ENCODE results near the gene ANKRD49. TPM values are rescaled to one million over a fixed set of nuclear protein-coding genes. Genes with fewer than 3 reads are reported as not detected.

The ANKRD49 gene
- total RNA-seq, 2 experiments from 2014 or later = 16.3 to 19.1 TPM

DNA sequence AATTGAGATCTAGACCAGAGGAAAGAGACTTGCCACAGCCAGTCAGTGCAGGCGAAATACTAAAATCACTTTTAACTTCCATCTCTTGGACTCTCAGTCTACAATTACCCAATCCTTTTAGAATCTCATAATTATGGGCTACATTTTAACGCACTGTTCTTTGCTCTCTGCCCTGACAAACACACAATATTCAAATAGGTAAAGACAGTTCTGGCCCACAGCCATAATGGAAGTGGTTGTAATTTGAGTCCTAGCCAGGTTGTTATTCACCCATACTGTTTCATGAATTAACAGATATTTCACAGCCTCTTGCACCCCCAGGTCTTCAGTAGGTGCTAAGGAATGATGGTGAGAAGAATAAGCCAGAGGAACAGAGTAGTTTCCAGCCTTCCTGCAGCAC lies 19.3 kb downstream of the ANKRD49 start:
- CTCF ChIA-PET = interaction anchor here (0.6 to 1.9 kb wide), 3 partner anchors 12 to 90 kb away, joined by 3 to 10 read pairs (median 4); no protein-coding TSS in a partner anchor
- Mint-ChIP-seq H3K4me1 (ENCODE audit: low read depth) (peaks cover 7% of the 10 kb centered on the region), H3K36me3 (ENCODE audit: low read depth) (no peaks in the 10 kb centered on the region), H3K4me3 (no peak overlapping the region), H3K9me3 (no peaks in the 10 kb centered on the region), H3K27me3 (ENCODE audit: low read depth) (peaks cover 18% of the 10 kb centered on the region), H3K27ac (no peak overlapping the region)
- intact Hi-C loops (cut with micrococcal nuclease) = no loop called here
- DNase-seq = no peak

GRCh38 chr11:94515398-94515797 lies 21.6 kb downstream of the ANKRD49 start:
- Mint-ChIP-seq H3K4me3 (no peak overlapping the region), H3K4me1 (ENCODE audit: low read depth) (peaks cover 7% of the 10 kb centered on the region), H3K27me3 (ENCODE audit: low read depth) (peaks cover 15% of the 10 kb centered on the region), H3K27ac (no peak overlapping the region), H3K36me3 (ENCODE audit: low read depth) (no peaks in the 10 kb centered on the region), H3K9me3 (no peaks in the 10 kb centered on the region)
- intact Hi-C loops (cut with micrococcal nuclease) = loop anchor here (5.0 kb wide), 2 partner anchors 247 to 362 kb away; no protein-coding TSS in a partner anchor
- CTCF ChIA-PET = interaction anchor here (1.1 kb wide), 1 partner anchor 10 kb away, joined by 3 read pairs; no protein-coding TSS in a partner anchor
- DNase-seq = no peak

DNA sequence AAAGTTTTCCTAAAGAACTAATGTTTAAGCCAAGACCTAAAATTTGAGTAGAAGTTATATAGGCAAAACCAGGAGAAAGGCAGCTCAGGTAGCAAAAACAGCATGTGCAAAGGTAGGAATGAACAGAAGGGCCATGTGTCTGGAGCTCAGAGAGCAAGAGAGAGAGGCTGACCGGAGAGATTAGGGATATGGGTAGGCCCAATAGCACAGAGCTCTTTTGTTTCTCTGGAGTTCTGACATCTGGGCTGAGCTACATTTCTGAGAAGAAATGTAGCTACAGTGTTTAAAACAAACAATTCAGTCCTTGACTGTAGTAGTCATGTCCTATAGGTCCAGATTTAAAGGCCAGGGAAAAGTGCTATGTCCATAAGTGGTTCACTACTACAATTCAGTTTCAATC lies 22.9 kb downstream of the ANKRD49 start:
- Mint-ChIP-seq H3K9me3 (no peaks in the 10 kb centered on the region), H3K27ac (no peak overlapping the region), H3K27me3 (ENCODE audit: low read depth) (peaks cover 11% of the 10 kb centered on the region), H3K36me3 (ENCODE audit: low read depth) (no peaks in the 10 kb centered on the region), H3K4me3 (no peak overlapping the region), H3K4me1 (ENCODE audit: low read depth) (peaks cover 7% of the 10 kb centered on the region)
- DNase-seq = no peak
- intact Hi-C loops (cut with micrococcal nuclease) = loop anchor here (5.0 kb wide), 2 partner anchors 246 to 361 kb away; no protein-coding TSS in a partner anchor
- CTCF ChIA-PET = interaction anchor here (0.5 to 2.3 kb wide), 7 partner anchors 9 to 360 kb away, joined by 3 to 11 read pairs (median 4); no protein-coding TSS in a partner anchor

- CTCF ChIA-PET = interaction anchor here (0.6 to 1.4 kb wide), 5 partner anchors 17 to 401 kb away, joined by 3 to 6 read pairs (median 5); no protein-coding TSS in a partner anchor
- intact Hi-C loops (cut with micrococcal nuclease) = loop anchor here (2.0 to 5.0 kb wide), 3 partner anchors 223 to 359 kb away; no protein-coding TSS in a partner anchor
- H3K27ac Mint-ChIP-seq = no peak overlapping the region
These were observed 24.5 kb downstream of the ANKRD49 start for GRCh38 chr11:94518300-94518699.

DNA sequence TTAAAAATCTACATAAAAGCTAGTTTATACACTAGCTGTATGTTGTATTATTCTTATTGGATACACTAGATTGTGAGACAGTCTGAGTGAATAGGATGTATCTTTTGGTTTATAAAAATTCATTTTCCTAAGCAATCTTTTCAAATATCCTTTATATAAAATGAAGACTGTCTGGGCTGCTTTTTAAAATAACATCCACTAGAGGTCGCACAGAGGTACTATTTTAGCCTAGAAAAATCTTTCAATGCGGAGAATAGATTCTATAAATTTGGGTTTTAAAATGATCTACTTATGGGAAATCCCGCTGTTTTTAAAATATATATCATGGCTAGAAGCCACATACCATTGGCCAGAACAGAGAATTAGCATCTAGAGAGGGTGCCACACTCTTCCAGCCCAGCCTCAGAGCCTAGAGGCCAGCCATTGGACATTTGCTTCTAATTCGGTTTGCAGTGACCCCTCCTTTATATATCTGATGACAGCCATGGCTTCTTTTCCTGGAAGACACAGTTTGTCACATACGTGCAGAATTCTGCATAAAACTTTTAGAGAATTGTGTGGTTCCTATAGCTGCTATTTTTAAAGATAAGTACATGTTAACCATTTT lies 25.8 kb downstream of the ANKRD49 start:
- H3K4me3 Mint-ChIP-seq = no peak overlapping the region
- intact Hi-C loops (cut with micrococcal nuclease) = loop anchor here (1.0 to 5.0 kb wide), 7 partner anchors 24 to 378 kb away; partner anchors contain the start of gene FUT4

More at GRCh38 chr11:94518300-94518699, 24.5 kb downstream of the ANKRD49 start:
- Mint-ChIP-seq H3K4me3 (no peak overlapping the region), H3K9me3 (no peaks in the 10 kb centered on the region), H3K36me3 (ENCODE audit: low read depth) (no peaks in the 10 kb centered on the region), H3K4me1 (ENCODE audit: low read depth) (no peaks in the 10 kb centered on the region), H3K27me3 (ENCODE audit: low read depth) (peaks cover 4% of the 10 kb centered on the region)
- no peak for DNase-seq

DNA sequence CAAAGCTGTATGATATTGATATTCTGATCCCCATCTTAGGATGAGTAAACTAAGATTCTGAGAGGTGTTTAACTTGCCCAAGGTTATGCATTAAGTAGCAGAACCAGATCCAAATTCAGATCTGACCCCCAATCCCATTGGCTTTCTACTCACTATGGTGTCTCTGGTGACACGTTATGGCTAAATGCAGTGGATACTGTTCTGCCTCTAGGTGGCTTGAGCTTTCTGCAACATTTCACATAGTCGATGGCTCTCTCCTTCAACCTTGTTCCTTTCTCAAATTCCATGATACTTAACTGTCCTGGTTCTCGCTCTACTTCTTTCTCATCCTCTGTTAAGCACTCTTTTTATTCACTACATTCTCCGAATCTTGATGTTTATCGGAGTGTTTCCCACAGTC lies 27.9 kb downstream of the ANKRD49 start:
- H3K36me3 Mint-ChIP-seq (ENCODE audit: low read depth) = no peaks in the 10 kb centered on the region
- H3K4me3 Mint-ChIP-seq = no peak overlapping the region
- H3K4me1 Mint-ChIP-seq (ENCODE audit: low read depth) = no peaks in the 10 kb centered on the region
- H3K27ac Mint-ChIP-seq = no peak overlapping the region
- H3K27me3 Mint-ChIP-seq (ENCODE audit: low read depth) = peaks cover 10% of the 10 kb centered on the region
- no peaks in the 10 kb centered on the region for H3K9me3 Mint-ChIP-seq
- CTCF ChIA-PET = interaction anchor here (0.6 to 2.6 kb wide), 8 partner anchors 8 to 721 kb away, joined by 3 to 13 read pairs (median 3); no protein-coding TSS in a partner anchor
- intact Hi-C loops (cut with micrococcal nuclease) = no loop called here
- DNase-seq = no peak

More for the DNA sequence above, 25.8 kb downstream of the ANKRD49 start:
- peak; percentile 16 for DNase-seq
- H3K27me3 Mint-ChIP-seq (ENCODE audit: low read depth) = peaks cover 9% of the 10 kb centered on the region
- CTCF ChIA-PET = interaction anchor here (0.7 to 2.6 kb wide), 12 partner anchors 14 to 548 kb away, joined by 3 to 13 read pairs (median 3); no protein-coding TSS in a partner anchor
- no peaks in the 10 kb centered on the region for H3K4me1 Mint-ChIP-seq (ENCODE audit: low read depth)
- no peaks in the 10 kb centered on the region for H3K9me3 Mint-ChIP-seq
- H3K36me3 Mint-ChIP-seq (ENCODE audit: low read depth) = no peaks in the 10 kb centered on the region
- no peak overlapping the region for H3K27ac Mint-ChIP-seq

DNA sequence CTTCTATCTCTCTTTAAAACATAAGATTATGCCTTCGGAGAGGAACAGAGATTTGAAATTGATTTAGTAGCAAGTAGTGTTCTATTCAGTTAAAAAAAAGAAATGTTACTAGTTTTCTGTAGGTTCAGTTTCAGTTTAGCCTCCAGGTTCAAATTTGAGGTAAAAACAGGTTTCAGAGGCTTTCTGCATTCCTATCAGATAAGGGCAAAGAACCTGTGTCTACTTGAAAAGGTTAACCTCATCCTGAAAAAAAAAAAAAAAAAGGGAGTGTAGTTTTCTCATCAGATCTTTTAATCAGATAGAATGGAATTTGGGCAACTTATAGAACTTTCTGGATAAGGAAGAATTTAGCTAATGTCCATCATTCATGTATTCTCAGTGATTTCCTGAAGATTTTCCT lies 30.6 kb downstream of the ANKRD49 start:
- CTCF ChIA-PET = interaction anchor here (0.7 kb wide), 2 partner anchors 11 to 60 kb away, joined by 3 to 4 read pairs; no protein-coding TSS in a partner anchor
- no peak for DNase-seq
- Mint-ChIP-seq H3K4me1 (ENCODE audit: low read depth) (no peaks in the 10 kb centered on the region), H3K27me3 (ENCODE audit: low read depth) (peaks cover 14% of the 10 kb centered on the region), H3K9me3 (no peaks in the 10 kb centered on the region), H3K36me3 (ENCODE audit: low read depth) (no peaks in the 10 kb centered on the region), H3K27ac (no peak overlapping the region), H3K4me3 (no peak overlapping the region)
- intact Hi-C loops (cut with micrococcal nuclease) = no loop called here

DNA sequence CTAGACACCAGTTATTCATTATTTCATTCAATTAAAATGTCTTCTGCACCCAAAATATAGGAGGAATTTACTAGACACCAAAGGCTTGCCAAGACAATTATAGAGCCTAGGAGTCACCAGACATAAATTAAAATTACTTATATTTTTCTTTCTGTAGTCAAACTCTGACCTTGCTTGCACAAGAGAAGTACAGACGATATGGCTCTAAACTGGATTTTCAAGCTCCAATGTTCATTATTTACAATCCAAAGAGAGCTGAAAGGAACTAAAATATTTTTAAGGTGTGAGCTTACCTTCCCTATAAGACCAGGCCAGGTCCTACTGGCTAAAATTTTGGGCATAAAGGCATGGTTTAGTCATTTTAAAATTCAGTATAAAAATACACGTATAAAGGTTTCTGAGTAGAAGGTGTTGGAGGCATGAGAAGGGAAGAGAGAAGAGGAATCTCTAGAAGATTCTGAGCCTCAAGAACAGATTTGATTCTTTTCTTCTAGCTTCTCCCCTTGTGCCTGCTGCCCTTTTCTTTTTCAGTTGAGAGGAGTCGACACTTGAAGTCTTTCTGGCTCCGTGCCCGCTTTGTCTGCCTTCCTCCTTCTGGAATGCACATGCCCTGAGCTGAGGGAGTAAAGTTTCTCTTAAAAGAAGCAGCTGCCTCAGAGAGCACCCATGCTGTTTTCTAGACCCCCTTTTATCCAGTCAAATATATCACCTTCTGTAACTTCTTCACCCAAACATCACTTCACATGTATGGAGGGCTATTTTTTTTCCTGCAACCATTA lies 32.0 kb downstream of the ANKRD49 start:
- no peak overlapping the region for H3K4me3 Mint-ChIP-seq
- CTCF ChIA-PET = interaction anchor here (0.7 to 1.3 kb wide), 2 partner anchors 9 to 811 kb away, joined by 3 to 5 read pairs; no protein-coding TSS in a partner anchor
- intact Hi-C loops (cut with micrococcal nuclease) = no loop called here
- H3K4me1 Mint-ChIP-seq (ENCODE audit: low read depth) = no peaks in the 10 kb centered on the region
- H3K27me3 Mint-ChIP-seq (ENCODE audit: low read depth) = peaks cover 17% of the 10 kb centered on the region
- no peaks in the 10 kb centered on the region for H3K9me3 Mint-ChIP-seq
- DNase-seq = no peak
- no peaks in the 10 kb centered on the region for H3K36me3 Mint-ChIP-seq (ENCODE audit: low read depth)
- no peak overlapping the region for H3K27ac Mint-ChIP-seq

GRCh38 chr11:94526645-94527438 lies 33.1 kb downstream of the ANKRD49 start:
- CTCF ChIA-PET = interaction anchor here (0.7 to 1.3 kb wide), 2 partner anchors 10 to 812 kb away, joined by 3 to 5 read pairs; no protein-coding TSS in a partner anchor
- Mint-ChIP-seq H3K4me1 (ENCODE audit: low read depth) (no peaks in the 10 kb centered on the region), H3K27me3 (ENCODE audit: low read depth) (peaks cover 17% of the 10 kb centered on the region), H3K9me3 (no peaks in the 10 kb centered on the region), H3K27ac (no peak overlapping the region), H3K4me3 (no peak overlapping the region), H3K36me3 (ENCODE audit: low read depth) (no peaks in the 10 kb centered on the region)
- intact Hi-C loops (cut with micrococcal nuclease) = no loop called here
- no peak for DNase-seq

DNA sequence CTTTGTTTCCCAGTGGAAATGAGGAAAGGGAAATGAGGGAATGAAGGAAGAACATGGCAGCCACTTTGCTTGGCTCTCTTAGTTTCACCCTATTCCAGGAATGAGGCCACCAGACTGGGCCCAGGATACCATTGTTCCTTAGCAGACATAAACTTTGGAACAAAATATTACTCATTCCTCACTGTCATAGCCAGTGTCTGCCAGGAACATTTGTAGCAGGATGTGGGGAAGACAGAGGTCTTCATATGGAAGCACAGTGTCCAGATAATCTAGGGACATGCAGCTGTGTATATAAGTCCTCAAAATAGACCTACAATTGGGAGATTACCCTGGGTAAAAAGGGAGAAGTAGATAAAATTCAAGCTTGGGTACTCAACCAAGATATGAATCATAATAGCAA lies 34.8 kb downstream of the ANKRD49 start:
- intact Hi-C loops (cut with micrococcal nuclease) = no loop called here
- Mint-ChIP-seq H3K36me3 (ENCODE audit: low read depth) (no peaks in the 10 kb centered on the region), H3K4me3 (no peak overlapping the region), H3K27ac (no peak overlapping the region), H3K4me1 (ENCODE audit: low read depth) (no peaks in the 10 kb centered on the region), H3K9me3 (no peaks in the 10 kb centered on the region), H3K27me3 (ENCODE audit: low read depth) (peaks cover 17% of the 10 kb centered on the region)
- CTCF ChIA-PET = no interaction called here
- no peak for DNase-seq

GRCh38 chr11:94532211-94532610 lies 38.4 kb downstream of the ANKRD49 start:
- Mint-ChIP-seq H3K9me3 (no peaks in the 10 kb centered on the region), H3K27ac (no peak overlapping the region), H3K4me3 (no peak overlapping the region), H3K36me3 (ENCODE audit: low read depth) (no peaks in the 10 kb centered on the region), H3K4me1 (ENCODE audit: low read depth) (no peaks in the 10 kb centered on the region), H3K27me3 (ENCODE audit: low read depth) (peaks cover 14% of the 10 kb centered on the region)
- CTCF ChIA-PET = no interaction called here
- no peak for DNase-seq
- intact Hi-C loops (cut with micrococcal nuclease) = no loop called here

- Mint-ChIP-seq H3K36me3 (ENCODE audit: low read depth) (no peaks in the 10 kb centered on the region), H3K27me3 (ENCODE audit: low read depth) (peaks cover 16% of the 10 kb centered on the region), H3K9me3 (no peaks in the 10 kb centered on the region), H3K4me1 (ENCODE audit: low read depth) (no peaks in the 10 kb centered on the region), H3K4me3 (no peak overlapping the region), H3K27ac (no peak overlapping the region)
- CTCF ChIA-PET = no interaction called here
- DNase-seq = no peak
- intact Hi-C loops (cut with micrococcal nuclease) = no loop called here
These were observed 39.4 kb downstream of the ANKRD49 start for GRCh38 chr11:94533206-94533605.

Data from activated naive CD4-positive, alpha-beta T cell treated with anti-CD3 and anti-CD28 coated beads for 36 hours (primary cell).